Choroid plexus epithelial cell (primary cell): Measurements from ENCODE around the gene NSFL1C.
A peak's percentile ranks its signal among the peaks of the same experiment; 100 is the strongest.

Experiments
- DNase-seq: peaks from one replicate; pipeline ENCODE4 v3.0.0-alpha.2; 2010; ENCODE audit warnings: low read depth
- H3K4me3 ChIP-seq: 2 replicates; pipeline ENCODE4 v1.5.1; 2011; ENCODE audit warnings: low read depth, mild to moderate bottlenecking, control low read depth, low read length, moderate library complexity
- CTCF ChIP-seq: conservative IDR thresholded peaks from 2 replicates; pipeline ENCODE4 v1.5.1; 2011; ENCODE audit warnings: low read depth, mild to moderate bottlenecking, control low read depth, inconsistent platforms, low read length, moderate library complexity

The NSFL1C gene

GRCh38 chr20:1466211-1467081, at the start of gene NSFL1C:
Gene NSFL1C, minus strand, starts transcription at chr20:1466849. Its CDS starts 25 bp downstream, at chr20:1466824.
- H3K4me3 ChIP-seq, result peak within 1 kb of the TSS; percentile 94
- peak; percentile 97 for DNase-seq
- peak; percentile 71 for TF ChIP-seq CTCF

- TF ChIP-seq CTCF, result no peak
- no peak for DNase-seq
- no peak overlapping the region for H3K4me3 ChIP-seq
These were observed 47.2 kb upstream of the NSFL1C start for GRCh38 chr20:1513801-1514200.

GRCh38 chr20:1509237-1509636, 42.6 kb upstream of the NSFL1C start:
- no peak overlapping the region for H3K4me3 ChIP-seq
- peak; percentile 70 for TF ChIP-seq CTCF
- peak; percentile 61 for DNase-seq

- DNase-seq, result no peak
- TF ChIP-seq CTCF, result no peak
- no peak overlapping the region for H3K4me3 ChIP-seq
These were observed 41.9 kb upstream of the NSFL1C start for GRCh38 chr20:1508574-1508973.

- no peak for DNase-seq
- H3K4me3 ChIP-seq, result no peak overlapping the region
- no peak for TF ChIP-seq CTCF
These were observed 40.6 kb upstream of the NSFL1C start for GRCh38 chr20:1507276-1507675.

- no peak for TF ChIP-seq CTCF
- DNase-seq, result no peak
- no peak overlapping the region for H3K4me3 ChIP-seq
These were observed 39.2 kb upstream of the NSFL1C start for GRCh38 chr20:1505871-1506270.

- no peak overlapping the region for H3K4me3 ChIP-seq
- DNase-seq, result no peak
- TF ChIP-seq CTCF, result no peak
These were observed 38.7 kb upstream of the NSFL1C start for GRCh38 chr20:1505361-1505760.
